Suppressor macrophage treated with lipopolysaccharide for 1 hour (primary cell): ENCODE results near the gene MAP3K19.
"Not testable (repeated sequence)": the region's sequence is repeated elsewhere in the genome, so short reads cannot be mapped to it uniquely, and the experiment has no call there.

Experiments used
- DNase-seq, 3 donors: peaks; one replicate each; pipeline ENCODE4 v3.0.0-alpha.2; 2020 to 2022

MAP3K19 gene

DNA sequence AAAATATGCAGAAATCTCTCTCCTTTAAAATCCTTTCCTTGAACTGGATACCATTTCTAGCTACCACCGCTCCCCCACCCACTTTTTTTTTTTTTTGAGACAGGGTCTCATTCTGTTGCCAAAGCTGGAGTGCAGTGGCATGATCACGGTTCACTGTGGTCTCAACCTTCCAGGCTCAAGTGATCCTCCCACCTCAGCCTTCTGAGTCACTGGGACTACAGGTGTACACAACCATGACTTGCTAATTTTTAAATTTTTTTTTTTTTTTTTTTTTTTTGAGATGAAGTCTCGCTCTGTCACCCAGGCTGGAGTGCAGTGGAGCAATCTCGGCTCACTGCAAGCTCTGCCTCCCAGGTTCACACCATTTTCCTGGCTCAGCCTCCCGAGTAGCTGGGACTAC is 70.1 kb downstream of the MAP3K19 start:
- not testable (repeated sequence) for DNase-seq

- no peak for DNase-seq
Observed at GRCh38 chr2:134976074-134976702, 71.1 kb downstream of the MAP3K19 start.

DNA sequence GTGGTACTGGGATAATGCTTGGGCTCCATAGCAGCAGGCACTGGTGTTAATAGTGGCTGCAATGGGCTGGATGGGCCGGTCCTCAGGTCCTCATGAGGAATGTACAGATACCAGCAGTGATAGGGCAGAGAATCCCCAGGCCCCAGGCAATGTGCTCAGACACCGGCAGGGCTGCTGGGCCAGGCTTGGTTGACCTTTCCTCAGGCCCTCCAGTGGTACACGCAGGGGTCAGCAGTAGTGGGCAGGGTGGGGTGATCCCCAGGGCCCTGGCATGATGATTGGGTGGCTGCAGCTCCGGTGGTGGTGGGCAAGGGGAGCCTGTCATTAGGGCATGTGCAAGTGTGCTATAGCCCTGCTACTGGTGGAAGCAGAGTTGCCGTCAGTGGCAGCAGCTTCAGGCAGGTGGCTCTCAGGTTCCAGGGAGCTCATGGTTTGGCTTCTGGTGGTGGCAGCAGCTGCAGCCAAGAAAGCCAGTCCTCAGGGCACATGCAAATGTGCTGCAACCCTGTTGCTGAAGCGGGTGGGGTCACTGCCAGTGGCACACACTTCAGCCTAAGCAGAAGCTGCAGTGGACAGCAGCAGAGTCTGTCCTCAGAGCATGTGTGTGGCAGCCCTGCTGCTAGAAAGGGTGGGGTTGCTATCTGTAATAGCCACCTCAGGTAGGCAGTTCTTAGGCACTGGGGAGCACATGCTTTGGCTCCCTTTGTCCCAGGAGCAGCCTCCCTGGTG is 71.8 kb downstream of the MAP3K19 start:
- no peak for DNase-seq

DNA sequence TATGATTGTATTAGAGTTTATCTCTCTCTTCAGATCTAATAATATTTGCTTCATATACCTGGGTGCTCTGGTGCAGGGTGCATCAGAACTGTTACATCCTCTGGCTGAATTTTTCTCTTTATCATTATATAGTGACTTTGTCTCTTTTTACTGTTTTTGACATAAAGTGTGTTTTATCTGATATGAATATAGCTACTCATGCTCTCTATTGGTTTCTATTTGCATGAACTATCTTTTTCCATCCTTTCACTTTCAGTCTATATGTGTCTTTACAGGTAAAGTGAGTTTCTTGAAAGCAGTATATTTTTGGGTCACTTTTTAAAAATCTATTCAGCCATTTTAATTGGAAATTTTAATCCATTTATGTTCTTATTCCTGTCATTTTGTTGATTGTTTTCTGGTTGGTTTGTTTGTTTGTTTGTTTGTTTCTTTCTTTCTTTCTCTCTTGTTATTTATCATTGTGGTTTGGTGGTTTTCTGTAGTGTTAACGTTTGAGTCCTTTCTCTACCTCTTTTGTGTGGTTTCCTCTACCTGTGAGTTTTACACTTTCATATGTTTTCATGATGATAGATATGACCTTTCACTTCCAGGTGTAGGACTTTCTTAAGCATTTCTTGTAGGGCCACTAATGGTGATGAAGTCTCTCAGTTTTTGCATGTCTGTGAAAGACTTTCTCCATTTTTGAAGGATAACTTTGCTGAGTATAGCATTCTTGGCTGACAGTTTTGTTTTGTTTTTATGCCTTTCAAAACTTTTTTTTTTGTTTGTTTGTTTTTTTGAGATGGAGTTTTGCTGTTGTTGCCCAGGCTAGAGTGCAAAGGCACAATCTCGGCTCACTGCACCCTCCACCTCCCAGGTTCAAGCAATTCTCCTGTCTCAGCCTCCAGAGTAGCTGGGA is 73.8 kb downstream of the MAP3K19 start:
- no peak for DNase-seq

- DNase-seq = not testable (repeated sequence)
Observed at GRCh38 chr2:134967166-134967565, 80.1 kb downstream of the MAP3K19 start.

DNA sequence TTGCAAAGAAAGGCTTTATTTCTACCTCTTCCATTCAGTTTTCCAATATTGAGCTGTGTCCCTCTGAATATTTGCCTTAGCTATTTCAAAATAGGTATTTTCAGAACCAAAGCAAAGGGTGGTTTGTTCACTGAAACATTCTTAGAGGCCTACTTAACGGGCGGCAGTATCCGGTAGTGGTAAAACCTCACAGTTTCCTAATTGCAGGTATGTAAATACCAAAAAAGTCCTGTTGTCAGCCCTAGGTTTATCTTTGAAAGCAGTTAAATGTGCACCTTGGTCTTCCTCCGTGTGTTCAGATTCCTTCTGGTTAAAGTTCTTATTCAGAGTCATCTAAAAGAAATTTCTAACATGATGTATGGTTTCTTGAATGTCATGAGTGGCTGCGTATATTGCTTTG is 89.8 kb downstream of the MAP3K19 start:
- DNase-seq = no peak

GRCh38 chr2:134955744-134956143 is 91.5 kb downstream of the MAP3K19 start:
- no peak for DNase-seq

GRCh38 chr2:134954065-134954464 is 93.2 kb downstream of the MAP3K19 start:
- no peak for DNase-seq

DNA sequence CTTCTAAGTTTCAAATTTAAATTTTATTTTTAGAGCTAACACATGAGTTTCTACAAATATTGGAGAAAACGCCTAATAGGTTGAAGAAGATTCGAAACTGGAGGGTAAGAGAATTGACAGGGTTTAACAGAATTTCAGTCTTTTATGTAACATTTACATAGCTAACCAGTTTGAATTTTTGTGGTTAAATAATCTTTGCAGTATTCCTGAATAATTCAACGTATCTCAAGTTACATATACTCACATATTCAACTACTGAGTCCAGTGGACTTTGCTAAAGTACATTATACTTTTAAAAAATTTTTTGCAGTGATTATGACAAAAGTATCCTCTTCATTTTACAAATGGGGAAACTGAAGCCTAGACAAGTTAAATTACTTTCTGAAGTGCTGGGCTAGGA is 94.6 kb downstream of the MAP3K19 start:
- no peak for DNase-seq

GRCh38 chr2:134950886-134951285 is 96.4 kb downstream of the MAP3K19 start:
- peak; percentile 29 to 58 (median 50) for DNase-seq

GRCh38 chr2:134949981-134950708 is 97.1 kb downstream of the MAP3K19 start:
- no peak for DNase-seq

DNA sequence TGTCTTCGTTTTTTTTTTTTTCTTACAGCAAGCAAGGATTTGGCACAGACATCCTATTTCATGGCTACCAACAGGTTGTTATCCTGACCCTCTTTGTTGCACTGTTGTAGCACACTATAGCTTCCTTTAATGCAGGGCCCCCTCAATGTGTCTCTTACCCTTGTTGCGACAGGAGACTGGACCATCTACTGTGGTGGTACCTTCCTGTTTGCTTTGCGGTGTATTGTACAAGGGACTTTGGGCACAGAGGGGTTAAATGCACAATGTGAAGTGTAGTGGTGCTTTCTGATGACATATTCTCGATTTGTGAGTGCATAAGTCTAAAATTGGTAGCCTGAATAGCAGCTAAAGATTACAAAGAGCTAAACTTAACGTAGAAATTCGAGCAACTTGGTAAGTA is 101.2 kb downstream of the MAP3K19 start:
- DNase-seq = no peak

GRCh38 chr2:134944975-134945374 is 102.3 kb downstream of the MAP3K19 start:
- DNase-seq = no peak

DNA sequence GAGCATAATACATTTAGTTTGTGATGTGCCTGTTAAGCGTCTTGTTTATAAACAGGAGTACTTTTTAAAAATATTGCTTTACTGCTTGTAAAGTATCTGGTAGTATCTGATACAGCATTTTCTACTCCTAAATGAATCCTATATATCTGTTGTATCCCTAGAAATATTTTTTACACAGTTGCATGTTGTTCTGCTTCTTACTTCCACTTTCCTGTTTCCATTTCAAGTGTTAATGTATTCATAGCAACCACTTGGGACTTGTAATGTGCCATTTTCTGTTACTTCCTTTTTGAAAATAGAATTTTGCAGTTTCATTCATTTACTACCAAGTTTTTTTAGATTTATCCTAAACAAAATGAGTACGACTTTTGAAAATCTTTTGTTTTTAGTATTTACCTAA is 103.7 kb downstream of the MAP3K19 start:
- peak; percentile 52 to 91 (median 90) for DNase-seq

DNA sequence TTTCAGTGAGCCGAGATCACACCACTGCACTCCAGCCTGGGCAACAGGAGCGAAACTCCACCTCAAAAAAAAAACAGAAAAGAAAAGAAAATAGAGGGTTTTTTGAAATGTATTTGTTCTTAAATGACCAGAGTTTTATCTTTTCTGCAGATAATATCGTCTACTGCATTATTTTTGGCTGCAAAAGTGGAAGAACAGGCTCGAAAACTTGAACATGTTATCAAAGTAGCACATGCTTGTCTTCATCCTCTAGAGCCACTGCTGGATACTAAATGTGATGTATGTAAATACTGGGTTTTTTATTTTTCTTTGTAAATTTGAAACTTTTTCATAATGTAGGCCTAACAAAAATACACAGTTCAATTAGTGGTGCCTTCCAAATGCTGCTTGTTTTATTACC is 110.6 kb downstream of the MAP3K19 start:
- DNase-seq = no peak

- peak in 2 of 3 donors; percentile 32 to 33 for DNase-seq
Observed at GRCh38 chr2:134934641-134935040, 112.6 kb downstream of the MAP3K19 start.

DNA sequence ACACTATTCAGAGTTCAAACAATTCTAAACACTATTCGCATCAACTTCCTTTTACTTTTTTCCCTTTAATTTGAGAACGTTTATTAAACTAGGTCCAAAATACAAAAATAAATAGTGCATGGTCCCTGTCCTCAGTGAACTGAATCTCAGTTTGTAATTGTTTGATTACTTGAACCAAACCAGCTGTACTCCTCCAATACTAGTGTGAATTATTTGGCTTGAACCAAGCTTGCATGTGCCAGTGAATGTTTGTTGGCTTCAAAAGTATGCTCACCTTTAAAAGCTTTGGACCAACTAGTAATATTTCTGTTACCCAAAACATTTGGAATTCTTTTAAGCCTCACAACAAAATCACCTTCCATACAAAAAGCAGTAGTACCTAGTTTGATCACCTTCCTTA is 113.1 kb downstream of the MAP3K19 start:
- DNase-seq = no peak

DNA sequence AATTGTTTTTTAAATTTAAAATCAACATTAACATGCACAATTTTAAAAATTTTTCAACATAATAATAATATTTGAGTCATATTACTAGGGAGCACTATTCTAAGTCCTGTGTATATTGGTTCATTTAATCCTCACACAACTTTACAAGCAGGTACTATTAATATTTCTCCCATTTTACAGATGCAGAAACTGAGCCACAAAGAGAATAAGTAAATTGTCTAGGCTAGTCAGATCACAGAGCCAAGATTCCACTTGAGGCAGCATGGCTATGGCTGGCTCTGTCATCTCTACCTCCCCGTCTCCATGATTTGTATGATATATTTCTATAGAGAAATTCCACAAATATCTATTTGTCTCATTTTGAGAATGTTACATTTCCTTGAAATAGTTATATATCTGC is 113.5 kb downstream of the MAP3K19 start:
- DNase-seq = no peak

DNA sequence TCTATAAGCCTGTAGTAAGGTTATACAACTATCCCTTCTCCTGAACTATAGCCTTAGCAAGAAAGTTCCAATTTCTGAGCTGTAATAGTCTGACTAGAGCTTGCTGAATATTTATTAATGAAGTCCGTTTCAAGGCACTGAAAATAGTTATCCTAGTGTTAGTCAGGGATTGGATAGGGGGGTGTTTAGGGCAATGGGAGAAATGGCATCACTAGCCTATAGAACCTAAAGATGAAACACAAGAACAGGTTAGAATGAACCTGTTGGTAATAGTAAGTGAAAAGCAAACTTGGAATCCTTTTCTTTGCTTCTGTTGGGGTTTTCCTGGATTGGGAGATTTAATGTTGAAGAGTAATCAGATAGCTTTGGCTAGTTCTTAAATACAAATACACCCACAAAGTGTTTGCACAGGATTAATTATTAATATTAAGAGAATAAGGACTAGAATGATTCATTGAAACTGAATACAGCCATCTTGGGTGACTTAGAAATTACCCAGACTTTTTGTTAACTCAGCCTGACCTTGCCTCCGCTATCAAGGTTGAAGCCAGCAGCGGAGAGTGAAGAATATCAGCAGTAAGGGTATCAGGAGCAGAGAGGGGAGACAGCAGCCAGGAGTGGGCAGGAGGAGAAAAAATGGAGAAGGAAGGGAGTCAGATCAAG is 114.3 kb downstream of the MAP3K19 start:
- no peak for DNase-seq

- no peak for DNase-seq
Observed at GRCh38 chr2:134927195-134927594, 120.1 kb downstream of the MAP3K19 start.

GRCh38 chr2:134926231-134926931 is 120.9 kb downstream of the MAP3K19 start:
- DNase-seq = no peak

DNA sequence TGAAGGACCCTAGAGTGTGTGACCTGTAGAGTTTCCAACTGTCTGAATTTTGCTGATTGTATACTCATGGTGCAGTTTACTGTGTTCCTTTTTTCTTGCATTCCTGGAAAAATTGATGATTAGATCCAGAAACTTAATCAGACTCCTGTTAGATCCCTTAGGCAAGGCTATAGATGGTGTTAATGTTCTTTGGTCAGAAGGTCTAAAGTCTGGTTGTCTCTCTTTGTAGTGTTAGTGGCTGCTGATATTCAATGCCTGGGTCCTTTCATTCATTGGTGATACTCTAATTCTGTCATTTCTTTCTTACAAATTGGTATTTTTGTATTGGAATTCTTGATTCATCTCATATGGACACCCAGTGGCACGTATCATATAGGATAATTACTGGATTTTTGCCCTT is 122.3 kb downstream of the MAP3K19 start:
- no peak for DNase-seq
